DMS79 treated with DMSO at 0.1 percent for 48 hours (cell line): ENCODE measurements around the gene TCTN1.

Source experiments
- DNase-seq: peaks from one replicate; lab custom pipeline; 2025; lab: John Stamatoyannopoulos, UW

Gene TCTN1

DNA sequence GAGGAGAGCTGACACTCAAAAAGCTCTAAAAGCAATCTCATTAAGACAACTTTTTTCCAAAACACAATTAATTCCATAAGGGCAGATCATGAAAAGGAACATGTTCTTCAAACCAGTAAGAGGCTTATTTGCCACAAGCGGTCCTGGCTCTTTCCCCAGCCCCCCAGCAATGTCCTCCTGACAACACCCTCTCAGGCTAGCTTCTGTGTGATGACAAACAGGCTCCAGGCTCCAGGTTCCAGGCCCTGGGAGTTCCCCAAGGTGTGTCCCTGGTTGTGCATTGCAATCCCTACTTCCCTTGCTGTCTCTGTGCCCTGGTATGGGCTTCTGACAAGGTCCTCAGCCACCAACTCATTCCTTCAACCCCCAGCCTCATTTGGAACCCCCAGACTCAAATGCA is 66.1 kb downstream of the TCTN1 start:
- no peak for DNase-seq

DNA sequence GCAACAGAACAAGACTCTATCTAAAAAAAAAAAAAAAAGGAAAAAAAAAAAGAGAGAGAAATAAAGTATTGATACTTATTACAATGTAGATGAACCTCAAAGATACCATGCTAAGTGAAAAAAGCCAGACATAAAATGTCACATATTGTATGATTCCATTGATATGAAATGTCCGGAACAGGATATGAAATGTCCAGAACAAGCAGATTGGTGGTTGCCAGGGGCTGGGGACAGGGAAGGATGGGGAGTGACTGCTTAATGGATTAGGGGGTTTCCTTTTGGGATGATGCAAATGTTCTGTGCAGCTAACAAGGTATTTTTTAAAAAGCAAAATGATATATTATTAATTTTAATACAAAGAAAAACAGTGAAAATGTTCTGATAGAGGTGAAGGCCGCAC is 70.0 kb downstream of the TCTN1 start:
- no peak for DNase-seq

DNA sequence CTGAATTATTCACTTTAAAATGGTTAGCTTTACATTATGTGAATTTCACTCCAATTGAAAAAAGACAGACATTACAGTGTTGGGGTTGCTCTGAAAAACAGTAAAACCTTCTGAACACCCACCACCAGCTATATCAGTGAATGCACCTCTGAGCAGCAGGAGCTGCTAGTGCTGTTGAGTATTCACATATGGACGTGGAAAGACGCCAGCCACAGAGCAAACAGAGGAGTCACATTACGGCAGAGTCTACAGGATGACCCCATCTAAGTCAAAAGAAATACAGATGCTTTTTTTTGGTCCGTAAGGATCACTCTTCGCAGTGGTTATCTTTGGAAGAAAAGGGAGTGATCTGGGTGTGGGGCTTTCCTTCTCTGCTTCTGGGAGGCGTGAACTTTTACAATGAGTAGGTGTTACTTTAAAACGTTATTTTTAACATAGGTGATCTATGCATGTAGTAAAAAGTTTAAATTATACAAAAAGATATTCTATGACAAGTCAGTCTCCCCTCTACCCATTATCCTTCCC is 70.4 kb downstream of the TCTN1 start:
- no peak for DNase-seq

DNA sequence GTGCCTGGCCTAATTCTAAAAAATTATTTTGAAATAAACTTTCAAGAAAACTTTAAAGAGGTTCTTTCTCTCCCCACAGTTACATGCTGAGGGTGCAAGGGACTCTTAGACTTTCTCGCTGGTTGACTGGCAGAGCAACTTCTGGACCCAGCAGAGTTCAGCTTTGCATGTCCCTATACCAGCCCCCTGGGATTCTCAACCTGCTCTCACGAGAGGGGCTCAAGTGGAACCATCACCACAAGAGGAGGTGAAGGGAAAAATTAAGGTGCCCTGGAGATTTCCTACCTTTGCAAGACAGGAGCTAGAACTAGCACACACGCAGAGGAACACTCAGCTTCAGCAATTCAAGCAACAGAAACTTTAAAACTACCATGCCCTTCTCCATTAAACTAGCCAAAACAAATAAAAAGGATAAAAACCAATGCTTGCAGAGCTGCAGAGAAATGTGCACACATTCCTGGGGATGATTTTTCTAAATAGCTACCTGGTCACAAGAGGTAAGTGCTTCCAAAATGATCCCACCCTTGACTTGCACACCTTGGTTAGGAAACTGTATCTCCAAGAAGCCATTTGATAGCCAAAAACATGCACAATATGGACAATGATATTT is 72.5 kb downstream of the TCTN1 start:
- no peak for DNase-seq

DNA sequence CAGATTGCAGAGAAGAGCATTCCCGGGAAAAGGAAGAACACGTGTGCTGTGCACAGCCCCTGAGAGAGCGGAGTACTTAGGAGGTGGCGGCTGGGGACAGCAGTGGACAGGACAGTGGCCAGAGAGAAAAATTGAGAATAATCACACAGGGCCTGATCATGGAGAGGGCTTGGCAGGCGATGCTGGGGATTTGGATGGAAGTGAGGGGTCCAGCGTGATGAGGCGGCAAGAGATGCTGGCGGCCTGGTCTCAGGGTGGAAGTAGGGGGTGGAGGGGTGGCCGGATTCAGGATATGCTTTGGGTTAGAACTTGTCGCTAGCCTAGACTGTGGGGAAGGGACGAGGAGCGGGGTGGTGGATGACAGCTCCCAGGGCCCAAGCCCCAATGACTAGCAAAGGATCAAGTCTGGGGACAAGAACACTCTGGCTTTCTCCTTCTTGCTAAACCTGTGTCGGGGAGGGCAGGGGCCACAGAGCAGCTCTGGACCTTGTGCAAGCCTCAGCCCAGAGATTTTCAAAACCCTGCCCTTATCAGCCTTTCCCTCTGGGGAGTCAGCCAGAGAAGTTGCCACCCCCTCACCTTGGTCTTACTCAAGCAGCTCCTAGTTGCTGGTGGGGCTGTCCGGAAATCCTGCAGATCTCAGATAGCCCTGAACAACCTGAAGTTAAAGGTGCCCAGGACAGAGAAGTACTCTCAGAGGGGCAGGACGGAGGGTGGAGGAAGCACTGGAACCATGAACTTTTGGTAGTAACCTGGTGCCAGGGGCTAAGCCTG is 73.7 kb downstream of the TCTN1 start:
- no peak for DNase-seq

DNA sequence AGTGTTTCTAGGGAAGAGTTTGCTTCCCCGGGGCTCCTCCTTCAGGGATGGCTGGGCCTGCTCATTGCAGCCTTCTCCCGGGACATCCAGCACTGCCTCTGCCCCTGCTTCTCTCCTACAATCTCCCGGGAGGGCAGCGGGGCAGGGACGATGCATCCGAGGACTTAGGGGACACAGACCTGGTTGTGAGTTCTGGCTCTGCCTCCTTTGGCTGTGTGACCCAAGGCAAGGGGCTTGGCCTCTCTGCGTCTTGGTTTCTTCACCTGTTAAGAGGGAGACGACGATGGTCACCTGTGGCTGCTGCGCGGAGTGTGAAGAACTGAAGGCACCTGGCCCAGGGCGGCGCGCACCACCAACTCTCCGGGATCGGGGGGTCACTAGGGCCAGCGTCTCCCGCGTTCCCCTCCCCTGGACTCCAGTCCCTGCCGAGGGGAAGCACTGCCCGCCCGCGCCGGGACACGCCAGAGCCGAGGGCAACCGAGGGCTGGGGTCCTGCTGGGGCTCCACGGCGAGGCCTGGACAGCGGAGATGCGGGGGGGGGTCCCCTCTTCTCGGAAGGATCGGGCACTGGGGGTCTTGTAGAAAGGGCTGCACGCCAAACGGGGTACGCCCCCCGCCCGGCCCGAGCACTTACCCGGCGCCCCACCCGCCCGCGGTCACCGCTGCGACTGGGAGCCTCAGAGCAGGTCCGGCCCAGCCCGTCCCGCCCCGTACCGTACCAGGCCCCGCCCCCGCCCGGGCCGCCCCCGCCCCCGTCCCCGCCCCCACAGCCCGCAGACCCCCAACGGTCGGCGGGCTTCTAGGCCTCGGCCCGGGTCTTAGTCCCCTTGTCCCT is 74.7 kb downstream of the TCTN1 start, which contains the start of gene HVCN1:
HVCN1 (minus strand) TSS at position 670 of the 835 bp plus-strand sequence. CDS start 5,870 bp downstream, outside the sequence.
- no peak for DNase-seq

DNA sequence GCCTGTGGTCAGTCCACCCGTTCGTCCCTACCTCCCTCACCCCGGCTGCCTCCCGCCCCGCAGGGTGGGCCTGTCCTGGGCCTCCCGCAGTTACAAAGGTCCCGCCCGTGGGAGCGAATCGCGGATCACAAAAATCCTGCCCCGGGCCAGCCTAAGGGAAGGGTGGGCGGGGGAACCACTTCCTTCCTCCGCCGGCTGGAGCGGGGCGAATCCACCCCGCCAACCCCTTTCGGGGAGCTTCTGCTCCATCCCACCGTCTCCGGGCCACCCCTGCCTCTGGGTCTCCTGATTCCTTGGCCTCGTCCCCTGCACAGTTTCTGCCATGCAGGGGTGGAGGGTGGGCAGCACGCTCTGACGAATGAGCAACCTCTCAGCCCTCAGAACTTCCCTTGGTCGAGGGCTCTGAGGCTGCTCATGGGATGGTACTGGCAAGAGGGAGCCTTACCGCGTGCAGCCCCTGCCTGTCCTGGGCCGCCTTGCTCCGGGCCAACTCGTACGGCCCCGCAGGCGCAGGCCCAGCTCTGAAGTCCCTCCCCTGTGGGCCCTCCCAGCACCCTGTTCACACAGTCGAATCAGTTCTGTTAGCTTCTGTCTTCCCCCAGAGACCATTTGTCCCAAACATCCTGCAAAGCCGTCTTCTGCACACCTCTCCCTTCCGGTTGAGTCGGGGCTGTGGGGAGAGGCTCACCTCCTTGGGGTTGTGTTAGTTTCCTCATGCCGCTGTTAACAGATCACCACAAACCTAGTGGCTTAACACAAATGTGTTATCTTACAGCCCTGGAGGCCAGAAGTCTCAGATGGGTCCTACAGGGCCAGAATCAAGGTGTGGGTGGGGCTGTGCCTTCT is 75.6 kb downstream of the TCTN1 start:
- no peak for DNase-seq

DNA sequence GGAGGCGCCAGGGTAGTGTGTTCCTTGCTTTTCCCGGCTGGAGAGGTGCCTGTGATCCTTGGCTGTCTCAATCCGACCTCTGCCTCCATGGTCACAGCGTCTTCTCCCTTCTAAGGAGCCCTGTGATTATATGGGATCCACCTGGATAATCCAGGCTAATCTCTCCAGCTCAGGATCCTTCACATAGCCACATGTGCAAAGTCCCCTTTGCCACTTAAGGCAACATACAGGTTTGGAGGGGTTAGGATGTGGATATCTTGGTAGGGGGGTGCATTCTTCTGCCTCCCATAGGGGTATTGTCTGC is 76.2 kb downstream of the TCTN1 start:
- no peak for DNase-seq

DNA sequence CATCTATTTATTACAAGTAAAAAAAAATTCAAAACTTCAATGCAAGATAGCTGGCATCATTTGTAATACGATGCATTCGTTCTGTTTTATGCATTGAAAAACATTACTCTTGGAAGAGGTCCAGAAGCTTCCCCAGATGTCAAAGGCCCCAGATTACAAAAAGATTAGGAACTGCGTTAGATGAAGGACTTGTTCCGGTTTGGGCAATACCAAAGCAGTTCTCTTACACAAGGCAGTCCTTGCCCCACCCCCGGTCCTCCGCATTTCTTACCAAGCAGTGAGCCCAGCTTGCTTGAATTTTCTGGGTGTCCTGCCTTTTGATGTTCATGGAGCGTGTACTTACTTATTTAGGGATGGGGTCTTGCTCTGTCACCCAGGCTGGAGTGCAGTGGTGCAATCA is 79.8 kb downstream of the TCTN1 start:
- DNase-seq: no peak

DNA sequence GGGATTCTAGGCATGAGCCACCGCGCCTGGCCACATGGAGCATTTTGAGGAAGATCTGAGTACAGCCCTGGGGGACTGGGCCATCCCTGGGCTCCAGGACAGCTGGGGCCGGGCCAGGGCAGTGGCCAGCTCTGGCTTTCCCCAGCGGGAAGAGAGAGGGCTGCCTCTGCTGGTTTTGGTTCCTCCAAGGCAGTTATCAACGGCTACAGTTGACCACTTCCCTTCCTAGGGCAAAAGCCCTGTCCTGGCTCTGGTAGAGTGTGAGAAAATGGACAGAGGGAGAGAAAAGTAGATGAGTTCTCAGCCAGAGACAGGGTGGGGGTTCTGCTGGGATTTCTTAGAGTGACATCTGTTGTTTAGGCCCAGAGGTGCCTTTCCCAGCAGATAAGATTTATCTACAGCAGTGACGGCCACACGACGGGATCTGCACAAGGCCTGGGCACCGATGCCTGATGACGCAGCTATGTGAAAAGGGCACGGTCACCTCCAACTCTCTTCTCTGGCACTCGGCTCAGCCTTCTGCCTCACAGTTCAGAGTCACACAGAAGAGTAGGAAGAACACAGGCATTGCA is 80.5 kb downstream of the TCTN1 start:
- DNase-seq: no peak

DNA sequence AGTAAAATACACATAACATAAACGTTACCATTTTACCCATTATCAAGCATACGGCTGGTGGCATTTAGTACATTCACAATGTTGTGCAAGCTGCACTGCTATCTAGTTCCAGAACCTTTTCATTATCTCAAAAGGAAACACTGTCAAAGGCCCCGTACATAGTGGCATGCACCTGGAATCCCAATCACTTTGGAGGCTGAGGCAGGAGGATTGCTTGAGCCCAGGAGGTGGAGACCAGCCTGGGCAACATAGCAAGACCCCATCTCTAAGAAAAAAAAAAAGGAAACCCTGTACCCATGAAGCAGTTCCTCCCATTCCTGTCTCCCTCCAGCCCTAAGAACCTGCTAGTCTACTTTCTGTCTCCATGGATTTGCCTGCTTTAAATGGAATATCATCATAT is 82.4 kb downstream of the TCTN1 start:
- DNase-seq: no peak

DNA sequence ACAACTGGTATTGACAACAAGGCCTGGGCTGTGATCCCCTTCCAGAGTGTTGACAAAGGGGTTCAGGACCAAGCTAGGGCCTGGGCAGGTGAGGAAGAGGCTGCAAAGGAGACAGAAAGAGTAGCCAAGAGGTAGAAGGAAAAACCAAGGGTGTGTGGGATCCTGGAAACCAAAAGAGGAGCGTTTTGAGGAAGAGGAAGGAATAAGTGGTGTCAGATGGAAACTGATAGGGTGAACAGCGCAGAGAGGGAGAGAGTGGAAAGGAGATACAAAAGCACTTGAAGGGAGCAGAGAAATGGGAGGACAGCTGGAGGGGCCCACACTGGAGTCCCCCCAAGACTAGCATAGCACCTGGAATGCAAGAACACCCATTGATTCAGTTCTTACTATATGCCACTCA is 83.3 kb downstream of the TCTN1 start:
- no peak for DNase-seq

DNA sequence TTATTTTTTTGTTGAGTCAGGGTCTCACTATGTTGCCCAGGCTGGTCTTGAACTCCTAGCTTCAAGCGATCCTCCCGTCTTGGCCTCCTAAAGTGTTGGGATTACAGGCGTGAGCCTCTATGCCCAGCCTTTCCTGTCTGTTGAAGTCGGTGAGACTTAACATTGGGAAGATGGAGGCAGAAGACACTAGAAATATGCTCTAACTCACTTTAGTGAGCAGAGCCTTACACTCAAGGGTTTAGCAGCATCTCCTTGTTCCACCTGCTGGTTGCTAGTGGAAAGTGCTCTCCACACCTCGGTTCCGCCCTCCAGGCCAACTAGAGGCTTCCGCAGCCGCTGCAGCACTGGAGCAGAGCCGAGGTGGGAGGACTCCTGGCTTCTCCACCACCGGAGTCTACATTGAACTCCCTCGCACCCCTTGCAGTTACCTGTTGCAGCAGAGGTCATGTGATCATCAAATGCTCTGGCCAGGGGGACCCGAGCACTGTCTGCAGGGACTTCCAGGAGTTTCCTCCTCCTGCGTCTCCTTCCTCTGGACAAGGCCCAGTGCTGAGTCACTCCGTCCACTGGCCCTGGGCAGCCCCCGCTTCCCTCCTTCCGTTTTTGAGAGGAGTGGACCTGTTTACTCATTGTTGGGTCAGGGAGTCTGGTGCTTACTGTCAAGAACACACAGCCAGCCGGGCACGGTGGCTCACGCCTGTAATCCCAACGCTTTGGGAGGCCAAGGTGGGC is 84.4 kb downstream of the TCTN1 start:
- no peak for DNase-seq
